ENCODE results near the gene PFN1.

The PFN1 gene

DNA sequence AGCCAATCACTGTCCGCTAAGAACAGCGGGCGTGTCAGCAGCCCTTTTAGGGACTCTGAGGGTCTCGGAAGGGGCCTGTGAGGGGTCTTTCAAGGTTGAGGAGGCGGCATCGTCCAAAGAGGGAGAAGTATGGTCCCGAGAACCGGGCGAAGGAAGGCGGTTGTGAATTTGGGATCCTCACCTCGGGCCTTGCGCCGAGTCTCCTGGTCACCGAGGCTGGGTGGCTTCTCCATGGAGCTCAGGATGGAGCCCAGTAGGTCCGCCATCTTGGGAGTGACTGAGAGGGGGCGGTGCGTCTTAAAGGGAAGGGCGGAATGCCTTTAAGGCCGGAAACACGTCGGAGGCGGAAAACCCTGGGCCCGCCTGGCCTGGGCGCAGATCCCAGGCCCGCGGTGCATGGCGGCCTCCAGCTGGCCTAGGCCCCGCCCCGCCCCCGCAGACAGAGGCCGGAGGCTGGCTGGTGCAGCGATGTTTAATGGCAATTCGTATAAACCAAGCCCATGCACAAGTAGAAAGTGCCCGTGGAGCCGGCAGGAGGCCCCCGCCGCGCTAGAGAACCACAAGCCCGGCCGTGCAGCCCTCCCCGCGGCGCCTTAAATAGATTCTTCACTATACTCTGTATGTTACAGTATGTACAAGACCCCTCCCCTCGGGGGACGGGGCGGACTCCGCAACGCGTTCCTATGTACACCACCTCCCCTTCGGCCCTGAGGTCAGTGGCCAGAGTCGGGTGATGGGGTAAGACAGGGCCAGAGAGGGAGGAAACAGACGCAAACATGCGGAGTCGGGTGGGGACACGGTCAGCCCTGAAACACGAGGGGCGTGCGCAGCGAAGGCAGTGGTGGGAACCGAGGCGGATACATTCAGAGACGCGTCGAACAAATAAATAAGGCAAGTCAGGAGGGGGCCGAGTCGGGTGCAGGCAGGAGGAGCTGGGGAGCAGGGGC is 19.5 kb upstream of the PFN1 start, which contains the start of gene SPAG7:
Gene SPAG7, minus strand, starts transcription at position 279 of the 947 bp plus-strand sequence. Its CDS starts 13 bp downstream, at position 266.
- peak; percentile 88 for DNase-seq (ENCODE audit: low read depth)

DNA sequence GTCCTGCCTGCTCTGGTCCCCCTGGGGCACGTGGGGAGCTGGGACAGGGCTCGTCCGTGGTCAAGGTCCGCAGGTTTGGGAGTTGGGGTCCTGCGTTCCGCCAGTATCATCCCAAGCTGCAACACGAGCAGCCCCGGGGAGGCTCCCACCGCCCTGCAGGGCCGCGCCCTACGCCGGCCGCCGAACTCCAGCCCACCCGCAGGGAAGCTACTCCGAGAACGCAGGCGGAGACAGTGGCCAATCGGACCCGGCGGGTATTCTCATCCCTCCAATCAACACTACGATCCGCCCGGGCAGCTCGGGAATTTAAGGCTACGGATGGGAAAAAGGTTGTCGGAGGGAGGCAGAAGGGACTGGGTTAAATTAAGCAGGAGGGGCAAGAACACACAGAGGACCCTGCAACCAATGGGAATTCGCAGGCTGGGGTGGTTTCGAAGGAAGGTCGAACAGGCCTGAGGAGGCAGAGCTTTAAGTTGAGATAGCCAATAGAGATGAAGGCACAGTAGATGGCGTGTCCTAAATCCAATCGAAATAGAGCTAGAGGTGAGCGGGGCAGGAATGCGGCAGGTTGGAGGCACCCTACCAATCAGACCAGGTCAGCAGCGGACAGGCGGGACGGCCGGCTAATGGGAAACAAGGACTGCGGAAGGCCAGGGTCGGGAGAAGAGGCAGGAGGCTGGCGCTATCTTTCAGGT is 18.7 kb upstream of the PFN1 start:
- DNase-seq (ENCODE audit: low read depth), result peak; percentile 86

DNA sequence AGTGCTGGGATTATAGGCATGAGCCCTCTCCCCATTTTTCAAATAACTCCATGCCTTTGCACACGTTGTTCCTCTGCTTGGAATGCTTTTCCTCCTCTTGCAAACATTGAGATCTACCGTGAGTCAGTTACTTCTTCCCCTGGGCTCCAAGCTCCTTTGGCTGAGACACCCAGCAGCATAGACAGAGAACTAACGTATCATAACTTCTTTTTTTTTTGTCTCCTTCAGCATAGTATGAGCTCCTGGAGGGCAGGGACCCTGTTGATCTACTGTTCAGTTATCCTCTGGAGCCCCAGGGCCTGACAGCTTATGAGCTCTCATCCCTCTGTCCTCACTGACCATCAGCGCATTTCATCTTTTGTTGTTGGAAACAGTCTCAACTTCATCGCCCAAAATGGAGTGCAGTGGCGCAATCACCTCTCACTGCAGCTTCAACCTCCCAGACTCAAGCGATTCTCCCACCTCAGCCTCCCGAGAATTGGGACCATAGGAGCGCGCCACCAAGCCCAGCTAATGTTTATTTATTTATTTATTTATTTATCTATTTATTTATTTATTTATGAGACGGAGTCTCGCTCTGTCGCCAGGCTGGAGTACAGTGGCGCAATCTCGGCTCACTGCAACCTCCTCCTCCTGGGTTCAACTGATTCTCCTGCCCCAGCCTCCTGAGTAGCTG is 17.1 kb upstream of the PFN1 start:
- no peak for DNase-seq (ENCODE audit: low read depth)

DNA sequence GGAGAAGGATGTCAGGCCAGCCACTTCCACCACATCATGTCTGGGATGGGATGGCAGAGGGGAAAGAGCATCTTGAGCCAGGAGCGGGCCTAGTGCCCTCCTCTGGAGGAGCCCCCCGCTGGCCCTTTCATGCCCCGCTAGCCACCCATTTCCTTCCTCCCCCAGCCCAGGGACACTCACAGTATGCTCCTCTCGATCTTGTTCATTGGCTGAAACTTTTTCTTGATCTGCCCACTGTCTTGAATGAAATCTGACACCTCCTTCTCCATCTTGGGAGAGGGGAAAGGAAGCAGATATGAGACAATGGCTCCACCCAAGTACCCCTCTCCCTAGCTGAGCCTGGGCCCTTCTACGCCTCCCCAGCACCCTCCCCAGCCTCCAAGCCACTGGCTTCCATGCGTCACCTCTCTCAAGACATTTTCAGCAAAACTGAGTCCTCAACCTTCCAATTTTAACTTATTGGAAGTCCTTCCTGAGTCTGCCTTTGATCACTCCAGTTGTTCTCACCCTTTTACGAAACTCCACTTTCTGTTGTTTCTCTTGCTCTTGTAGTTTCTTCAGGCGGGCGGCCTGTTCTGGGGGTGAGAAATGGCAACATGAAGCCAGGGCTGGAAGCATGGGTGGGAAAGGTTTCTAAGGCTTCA is 12.1 kb upstream of the PFN1 start:
- DNase-seq (ENCODE audit: low read depth), result no peak

DNA sequence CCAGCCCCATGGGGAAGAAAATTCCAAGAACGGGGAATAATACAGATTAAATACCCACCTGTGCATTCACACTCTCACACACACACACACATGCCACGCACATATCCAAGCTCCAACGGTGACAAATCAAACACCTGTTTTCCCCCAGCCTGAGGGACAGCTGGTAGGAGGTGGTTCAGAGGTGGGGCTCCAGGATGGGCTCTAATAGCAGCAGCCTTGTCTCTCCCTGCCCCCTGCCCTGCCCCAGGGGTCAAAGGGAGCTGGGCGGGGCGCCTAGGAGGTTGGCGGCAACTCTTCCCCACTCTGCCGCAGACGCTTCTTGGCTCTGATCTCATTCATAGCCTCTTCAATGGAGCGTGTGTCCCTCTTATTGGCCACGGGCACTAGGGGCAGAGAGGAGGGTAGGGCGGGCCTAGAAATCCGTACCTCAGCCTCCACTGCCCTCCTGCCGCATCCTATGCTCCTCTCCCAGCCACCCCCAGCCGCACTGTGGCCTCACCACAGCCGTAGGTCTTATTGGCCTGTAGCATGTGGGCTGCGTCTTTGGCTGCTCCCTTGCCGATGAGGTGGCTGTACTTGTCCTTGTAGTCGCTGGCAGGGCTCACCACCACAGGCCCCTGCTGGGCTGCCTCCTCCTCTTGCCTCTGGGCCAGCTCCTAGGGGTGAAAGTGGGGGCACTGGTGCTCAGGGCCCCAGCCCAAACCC is 11.1 kb upstream of the PFN1 start:
- DNase-seq (ENCODE audit: low read depth), result no peak

DNA sequence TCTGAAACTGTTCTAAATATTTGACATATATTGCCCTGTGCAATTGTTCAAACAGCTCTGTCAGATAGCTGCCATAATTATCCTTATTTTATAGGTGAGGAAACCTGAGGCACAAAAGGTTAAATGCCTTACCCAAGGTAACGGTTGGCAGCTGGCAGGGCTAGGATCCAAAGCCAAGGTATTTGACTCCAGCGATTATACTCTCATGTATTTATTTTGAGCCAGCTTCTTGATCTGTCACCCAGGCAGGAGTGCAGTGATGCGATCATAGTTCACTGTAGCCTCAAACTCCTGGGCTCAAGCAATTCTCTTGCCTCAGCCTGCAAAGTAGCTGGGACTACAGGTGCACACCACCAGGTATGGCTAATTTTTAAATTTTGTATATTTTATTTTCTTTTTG is 9.8 kb upstream of the PFN1 start:
- DNase-seq (ENCODE audit: low read depth), result no peak

DNA sequence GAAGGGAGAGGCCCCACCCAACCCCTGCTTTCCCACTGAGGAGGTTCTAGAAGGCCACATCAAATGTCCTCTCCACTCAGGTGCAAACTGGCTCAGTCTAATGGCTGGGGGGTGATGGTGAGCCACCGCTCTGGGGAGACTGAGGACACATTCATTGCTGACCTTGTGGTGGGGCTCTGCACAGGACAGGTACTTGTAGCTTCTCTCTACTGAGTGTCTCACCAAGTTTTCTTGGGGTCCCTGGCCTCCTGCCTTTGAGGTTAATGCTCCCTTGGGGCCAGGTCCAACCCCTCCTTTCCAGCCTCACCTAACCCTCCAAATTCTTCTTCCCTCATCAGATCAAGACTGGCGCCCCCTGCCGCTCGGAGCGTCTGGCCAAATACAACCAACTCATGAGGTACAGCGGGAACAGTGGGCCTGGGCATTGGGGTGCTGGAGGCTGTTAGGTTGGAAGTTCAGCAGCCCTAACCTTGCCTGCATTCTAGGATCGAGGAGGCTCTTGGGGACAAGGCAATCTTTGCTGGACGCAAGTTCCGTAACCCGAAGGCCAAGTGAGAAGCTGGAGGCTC is 8.2 kb upstream of the PFN1 start:
- DNase-seq (ENCODE audit: low read depth), result peak; percentile 21

DNA sequence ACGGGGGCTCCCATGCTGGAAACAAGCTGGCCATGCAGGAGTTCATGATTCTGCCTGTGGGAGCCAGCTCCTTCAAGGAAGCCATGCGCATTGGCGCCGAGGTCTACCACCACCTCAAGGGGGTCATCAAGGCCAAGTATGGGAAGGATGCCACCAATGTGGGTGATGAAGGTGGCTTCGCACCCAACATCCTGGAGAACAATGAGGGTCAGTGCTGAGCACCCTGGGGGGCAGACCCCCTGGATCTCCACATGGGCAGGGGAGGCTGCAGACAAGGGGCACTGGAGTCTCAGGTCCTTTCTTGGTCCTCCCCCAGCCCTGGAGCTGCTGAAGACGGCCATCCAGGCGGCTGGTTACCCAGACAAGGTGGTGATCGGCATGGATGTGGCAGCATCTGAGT is 6.8 kb upstream of the PFN1 start:
- DNase-seq (ENCODE audit: low read depth), result no peak

DNA sequence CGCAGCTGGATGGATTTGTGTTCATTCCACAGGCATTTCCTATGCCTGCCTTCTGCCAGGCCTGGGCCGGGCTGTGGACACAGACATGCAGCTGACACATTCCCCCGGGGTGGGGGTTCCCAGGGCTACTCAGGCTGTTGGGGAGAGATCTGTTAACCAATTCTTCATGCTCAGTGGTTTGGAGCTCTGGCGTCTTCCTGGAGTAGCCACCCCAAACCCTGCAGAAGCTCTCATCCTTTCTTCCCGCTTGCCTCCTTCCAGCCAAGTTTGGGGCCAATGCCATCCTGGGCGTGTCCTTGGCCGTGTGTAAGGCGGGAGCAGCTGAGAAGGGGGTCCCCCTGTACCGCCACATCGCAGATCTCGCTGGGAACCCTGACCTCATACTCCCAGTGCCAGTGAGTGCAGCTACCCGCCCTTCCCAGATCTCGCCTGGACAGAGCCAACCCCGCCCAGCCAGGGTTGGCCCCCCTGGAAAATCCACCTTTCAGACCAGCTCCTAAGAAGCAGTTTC is 5.2 kb upstream of the PFN1 start:
- no peak for DNase-seq (ENCODE audit: low read depth)

DNA sequence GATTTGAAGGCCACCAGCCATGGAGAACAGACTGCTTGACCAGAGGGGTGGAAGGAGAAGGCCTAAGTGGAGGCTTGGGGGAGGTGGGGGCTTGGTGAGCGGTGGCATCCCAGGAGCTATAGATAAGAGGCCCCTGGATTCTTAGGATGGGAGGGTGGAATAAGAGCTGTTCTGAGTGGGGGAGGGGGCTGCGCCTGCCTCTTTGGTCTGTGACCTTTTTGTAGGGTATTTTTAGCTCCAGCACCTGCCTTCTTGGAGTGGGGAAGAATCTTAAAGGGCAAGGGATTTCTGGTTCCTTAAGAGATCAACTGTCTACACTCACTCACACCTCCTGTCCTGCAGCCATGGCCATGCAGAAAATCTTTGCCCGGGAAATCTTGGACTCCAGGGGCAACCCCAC is 3.2 kb upstream of the PFN1 start:
- no peak for DNase-seq (ENCODE audit: low read depth)

DNA sequence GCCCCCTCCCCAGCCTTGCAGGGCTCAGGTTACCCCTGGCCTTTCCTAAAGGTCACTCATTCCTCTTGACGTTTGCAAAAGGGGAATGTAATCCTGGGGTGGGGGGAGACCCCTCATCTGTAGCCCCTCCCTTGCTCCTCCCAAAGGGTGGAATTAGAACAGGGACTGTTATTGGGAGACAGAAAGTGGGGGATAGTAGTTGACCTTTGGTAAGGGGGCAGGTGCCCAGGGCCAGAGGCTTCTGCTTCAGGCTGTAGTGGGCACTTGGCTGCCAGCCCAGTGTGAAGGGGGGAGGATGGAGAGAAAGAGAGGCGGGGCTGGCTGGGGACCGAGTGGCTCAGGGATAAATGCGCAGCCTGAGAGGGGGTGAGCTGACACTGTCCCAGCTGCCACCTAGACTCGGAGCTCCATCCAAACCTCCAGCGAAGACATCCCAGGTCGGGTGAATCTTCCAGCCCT is 2.4 kb upstream of the PFN1 start, which contains the start of gene ENO3:
Gene ENO3, plus strand, starts transcription at position 374 of the 459 bp plus-strand sequence. CDS start 711 bp downstream, outside the sequence.
- DNase-seq (ENCODE audit: low read depth), result no peak

DNA sequence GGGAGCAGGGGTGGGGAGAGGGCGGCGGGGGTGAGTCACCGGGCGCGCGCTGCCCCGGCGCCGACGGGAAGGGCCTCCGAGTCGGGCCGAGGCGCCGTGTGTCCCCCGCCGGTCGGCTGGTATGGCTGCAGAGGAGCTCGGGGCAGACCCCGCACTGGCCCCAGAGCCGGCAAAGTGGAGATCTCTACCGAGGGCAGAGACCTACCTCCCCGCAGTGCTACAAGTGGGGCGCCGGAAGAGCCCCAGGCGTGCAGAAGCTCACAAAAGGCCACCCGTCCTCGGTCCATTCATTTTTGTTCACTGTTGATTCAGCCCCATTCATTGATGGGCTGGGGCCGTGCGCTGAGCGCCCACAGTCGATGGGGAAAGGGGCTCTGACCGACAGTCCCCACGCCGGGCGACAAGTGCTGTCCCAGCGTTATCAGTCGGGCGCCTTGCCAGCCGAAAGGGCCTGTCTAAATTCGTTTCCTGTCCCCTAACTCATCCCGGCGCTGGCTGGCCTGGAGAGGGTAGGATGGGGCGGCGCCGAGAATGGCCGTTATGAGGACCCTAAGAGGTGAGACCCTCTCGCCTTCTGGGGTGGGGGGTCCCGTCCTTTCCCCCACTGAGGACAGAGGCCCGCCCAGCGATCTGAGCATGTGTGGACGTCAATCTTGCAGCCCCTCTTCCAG is 1.9 kb upstream of the PFN1 start:
- no peak for DNase-seq (ENCODE audit: low read depth)

DNA sequence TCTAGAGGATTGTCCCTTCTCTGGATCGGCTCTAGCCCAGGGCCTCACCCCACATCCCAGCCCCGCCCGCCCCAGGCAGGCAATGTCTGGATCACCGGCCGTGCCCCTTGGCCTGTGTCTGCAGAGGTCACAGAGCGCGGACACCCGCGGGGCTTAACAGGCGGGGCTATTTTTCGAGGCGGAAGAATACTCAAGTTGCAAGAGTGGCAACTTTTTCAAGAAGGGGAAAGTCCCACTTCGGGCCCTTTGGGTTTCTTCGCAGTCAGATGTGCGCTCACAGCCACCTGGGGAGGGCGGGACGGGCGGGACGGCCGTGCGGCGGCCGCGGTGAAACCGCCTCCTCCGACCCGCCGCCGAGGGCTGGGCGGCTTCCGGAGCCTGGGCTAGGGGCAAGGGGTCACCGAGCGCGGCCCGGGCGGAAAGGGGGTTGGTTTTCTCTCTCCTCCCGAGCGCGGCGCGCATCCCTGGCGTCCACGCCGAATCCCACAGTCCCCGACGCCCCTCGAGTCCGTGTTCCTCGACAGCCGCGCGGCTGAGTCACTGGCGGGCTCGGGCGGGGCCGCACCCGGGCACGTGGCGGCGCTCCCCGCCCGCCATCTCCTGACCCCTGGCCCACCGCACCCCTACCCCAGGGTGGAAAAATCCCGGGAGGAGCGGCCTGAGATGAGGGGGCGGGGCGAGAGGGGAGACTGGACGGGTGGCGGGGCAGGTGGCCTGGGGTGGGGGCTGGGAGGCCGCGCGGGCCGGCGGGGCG is 1.2 kb upstream of the PFN1 start:
- DNase-seq (ENCODE audit: low read depth), result peak; percentile 68

DNA sequence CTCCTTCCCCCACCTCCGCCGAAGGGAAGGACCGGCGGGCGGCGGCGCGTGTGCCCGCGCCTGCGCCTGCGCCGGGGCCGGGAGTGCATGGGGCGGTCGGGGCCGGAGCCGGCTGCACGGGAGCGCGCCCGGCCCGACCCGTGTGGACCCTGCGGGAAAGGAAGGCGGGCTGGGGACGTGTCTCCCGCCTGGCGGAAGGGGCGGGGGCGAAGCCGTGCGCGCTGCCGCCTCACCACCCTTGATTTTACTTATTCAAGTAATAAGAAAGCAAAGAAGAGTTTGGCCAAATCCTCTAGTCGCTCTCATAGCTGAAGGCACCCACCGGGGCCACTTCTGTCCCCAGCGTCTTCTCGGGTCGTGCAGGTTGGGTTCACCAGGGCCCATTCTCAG is 596 bp upstream of the PFN1 start:
- peak; percentile 47 for DNase-seq (ENCODE audit: low read depth)

DNA sequence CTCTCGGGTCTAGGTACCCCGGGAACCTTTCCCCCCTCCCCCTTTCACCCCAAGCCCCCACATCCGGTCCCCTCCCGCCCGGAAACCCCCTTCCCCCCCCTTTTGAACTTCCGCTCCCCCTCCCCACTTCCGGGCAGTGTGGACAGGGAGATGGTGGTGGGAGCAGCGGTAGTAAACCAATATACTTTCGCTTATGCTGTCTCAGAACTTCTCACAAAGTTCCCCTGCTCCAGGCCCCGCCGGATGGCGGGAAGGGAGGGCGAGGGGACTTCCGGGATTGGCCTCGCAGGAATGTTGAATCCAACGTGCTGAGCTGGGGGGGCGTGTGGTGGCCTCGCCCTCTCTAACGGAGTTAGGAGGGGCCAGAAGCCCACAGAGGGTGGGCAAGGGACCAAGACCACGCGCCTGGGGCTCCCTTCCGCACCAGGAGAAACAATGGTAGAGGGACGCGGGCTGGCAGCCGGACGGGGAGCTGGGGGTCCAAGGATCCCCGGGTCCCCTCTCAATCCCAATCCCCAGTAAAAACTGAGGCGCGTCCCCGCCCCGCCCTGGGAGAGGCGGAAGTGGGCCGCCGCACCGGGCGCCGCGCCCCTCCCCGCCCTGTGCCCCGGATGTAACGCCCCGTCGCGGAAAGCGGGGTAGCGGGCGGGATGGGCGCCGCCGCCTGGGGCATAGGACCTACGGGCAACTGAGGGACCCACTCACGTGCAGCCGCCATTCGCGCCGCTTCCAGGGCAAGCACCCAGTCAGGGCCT is 742 bp downstream of the PFN1 start:
- peak; percentile 40 for DNase-seq (ENCODE audit: low read depth)

DNA sequence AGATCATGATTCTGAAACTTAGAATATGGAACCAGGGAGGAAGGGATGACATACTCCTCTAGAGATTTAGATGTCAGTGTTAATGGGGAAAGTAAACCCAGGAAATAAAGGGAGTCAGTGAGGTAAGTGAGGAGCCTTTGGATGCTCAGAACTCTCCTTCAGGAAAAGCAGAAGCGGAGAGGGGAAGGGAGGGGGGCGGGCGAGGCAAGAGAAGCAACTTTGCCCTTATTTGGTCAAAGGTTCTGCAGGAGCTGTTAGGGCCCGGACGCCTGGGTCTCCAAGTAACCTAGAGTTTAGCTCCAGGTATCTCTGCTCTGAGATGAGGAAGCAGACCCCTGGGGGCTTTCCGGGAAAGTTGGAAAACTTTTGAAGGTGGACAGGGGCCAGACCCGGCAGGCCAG is 1.3 kb downstream of the PFN1 start:
- DNase-seq (ENCODE audit: low read depth), result no peak

DNA sequence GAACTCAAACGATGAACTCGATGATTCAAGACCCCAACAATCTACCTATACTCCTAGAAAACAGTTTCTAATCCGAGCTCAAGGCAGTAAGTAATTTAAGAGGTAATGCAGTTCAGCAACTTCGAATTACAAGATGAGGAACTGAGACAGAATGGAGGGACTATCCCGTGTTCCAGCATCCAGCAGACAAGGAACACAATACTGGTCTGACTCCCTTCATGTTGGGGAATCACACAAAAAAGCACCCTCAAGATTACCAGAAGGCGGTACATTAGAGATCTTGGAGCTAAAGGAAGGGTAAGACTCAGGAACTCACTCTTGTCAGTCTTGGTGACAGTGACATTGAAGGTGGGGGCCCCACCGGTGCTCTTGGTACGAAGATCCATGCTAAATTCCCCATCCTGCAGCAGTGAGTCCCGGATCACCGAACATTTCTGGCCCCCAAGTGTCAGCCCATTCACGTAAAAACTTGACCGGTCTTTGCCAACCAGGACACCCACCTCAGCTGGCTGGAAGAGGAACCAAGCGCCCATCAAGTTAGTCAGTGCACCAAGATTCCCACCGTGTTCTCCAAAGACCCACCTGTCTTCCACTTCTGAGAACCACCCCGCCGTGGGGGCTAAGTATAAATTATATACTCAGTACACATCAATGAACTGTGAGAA is 1.9 kb downstream of the PFN1 start:
- DNase-seq (ENCODE audit: low read depth), result no peak

DNA sequence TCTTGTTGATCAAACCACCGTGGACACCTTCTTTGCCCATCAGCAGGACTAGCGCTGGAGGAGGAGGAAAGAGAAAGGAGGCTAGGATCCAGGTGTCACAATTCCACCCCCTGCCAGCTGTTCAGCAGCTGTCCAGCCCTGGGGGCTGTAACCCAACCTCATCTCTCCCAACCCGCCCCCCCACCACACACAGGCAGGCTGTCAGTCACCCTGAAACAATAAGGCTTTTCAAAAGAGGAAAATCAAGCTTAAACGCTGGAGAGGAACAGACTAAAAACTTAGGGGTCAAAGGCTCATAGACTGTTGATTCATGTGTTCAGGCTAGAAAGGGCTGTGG is 2.4 kb downstream of the PFN1 start:
- DNase-seq (ENCODE audit: low read depth), result no peak
